ENCODE results near the gene HEBP1.

GRCh38 chr12:12974211-12974610, 25.9 kb downstream of the HEBP1 start:
- TF ChIP-seq CTCF (IDR thresholded peaks at IDR 0.05) (no peak), EZH2 (IDR thresholded peaks at IDR 0.05) (no peak)
